Astrocyte (in vitro differentiated cells and primary cell): ENCODE measurements around the gene WDR7. TPM values are rescaled to one million over a fixed set of nuclear protein-coding genes. Genes with fewer than 3 reads are reported as not detected.

Experiments used
- DNase-seq: peaks from one replicate; pipeline ENCODE4 v3.0.0-alpha.2; 2010; ENCODE audit warnings: low read depth
- FAIRE-seq: peaks from 2 replicates; lab custom pipeline; 2011; peaks lifted over from hg19 to GRCh38; lab: Jason Lieb, UNC
- H2AFZ ChIP-seq: 2 replicates; pipeline ENCODE4 v1.6.0; 2012; ENCODE audit warnings: low read depth, low read length, inconsistent platforms
- H3K27ac ChIP-seq: 2 replicates; pipeline ENCODE4 v1.5.1; 2011; ENCODE audit warnings: low read depth, low read length, inconsistent platforms
- H3K27me3 ChIP-seq: 2 replicates; pipeline ENCODE4 v1.6.0; 2011; ENCODE audit warnings: low read length, inconsistent platforms; ENCODE audit not compliant: insufficient read depth
- H3K36me3 ChIP-seq: 2 replicates; pipeline ENCODE4 v1.5.1; 2011; ENCODE audit warnings: low read length, inconsistent platforms; ENCODE audit not compliant: insufficient read depth
- H3K4me1 ChIP-seq: 2 replicates; pipeline ENCODE4 v1.5.1; 2011; ENCODE audit warnings: low read length, inconsistent platforms; ENCODE audit not compliant: insufficient read depth
- H3K4me2 ChIP-seq: 2 replicates; pipeline ENCODE4 v1.6.0; 2012; ENCODE audit warnings: low read length, inconsistent platforms
- H3K4me3 ChIP-seq: 2 replicates; pipeline ENCODE4 v1.5.1; 2011; ENCODE audit warnings: low read depth, mild to moderate bottlenecking, low read length, inconsistent platforms; ENCODE audit not compliant: insufficient read depth
- H3K79me2 ChIP-seq: 2 replicates; pipeline ENCODE4 v1.6.0; 2012; ENCODE audit warnings: mild to moderate bottlenecking, low read length, inconsistent platforms; ENCODE audit not compliant: insufficient read depth
- H3K9ac ChIP-seq: 2 replicates; pipeline ENCODE4 v1.6.0; 2012; ENCODE audit warnings: mild to moderate bottlenecking, low read length, inconsistent platforms
- H3K9me3 ChIP-seq: 2 replicates; pipeline ENCODE4 v1.5.1; 2012; ENCODE audit warnings: low read depth, mild to moderate bottlenecking, low read length, inconsistent platforms; ENCODE audit not compliant: insufficient read depth
- H4K20me1 ChIP-seq: 2 replicates; pipeline ENCODE4 v1.6.0; 2012; ENCODE audit warnings: low read length, inconsistent platforms; ENCODE audit not compliant: insufficient read depth
- H3K27ac Mint-ChIP-seq: one replicate; pipeline ENCODE4 v1.8.0; 2021; ENCODE audit warnings: mild to moderate bottlenecking, mixed read lengths; ENCODE audit not compliant: unreplicated experiment
- H3K27me3 Mint-ChIP-seq: one replicate; pipeline ENCODE4 v1.8.0; 2021; ENCODE audit warnings: low read depth, mixed read lengths; ENCODE audit not compliant: unreplicated experiment
- H3K36me3 Mint-ChIP-seq: one replicate; pipeline ENCODE4 v1.8.0; 2021; ENCODE audit warnings: low read depth, mixed read lengths; ENCODE audit not compliant: unreplicated experiment
- H3K4me1 Mint-ChIP-seq: one replicate; pipeline ENCODE4 v1.8.0; 2021; ENCODE audit warnings: low read depth, mixed read lengths; ENCODE audit not compliant: unreplicated experiment
- H3K4me3 Mint-ChIP-seq: one replicate; pipeline ENCODE4 v1.8.0; 2021; ENCODE audit warnings: mild to moderate bottlenecking, moderate library complexity, mixed read lengths; ENCODE audit not compliant: unreplicated experiment
- H3K9me3 Mint-ChIP-seq: one replicate; pipeline ENCODE4 v1.8.0; 2021; ENCODE audit warnings: mild to moderate bottlenecking, mixed read lengths; ENCODE audit not compliant: unreplicated experiment
- CTCF ChIP-seq: IDR thresholded peaks from 2 replicates; pipeline ENCODE4 v1.5.1; 2011; ENCODE audit warnings: low read depth, mild to moderate bottlenecking, inconsistent platforms, low read length, moderate library complexity; ENCODE audit not compliant: insufficient read depth
- EZH2 ChIP-seq: IDR thresholded peaks from 2 replicates; pipeline ENCODE4 v1.6.1; 2012; ENCODE audit warnings: mild to moderate bottlenecking, low read length, inconsistent platforms; ENCODE audit not compliant: insufficient read depth
- total RNA-seq: library from RNA; stranded (reverse); gene quantifications from 2 replicates; pipeline ENCODE4 v1.2.1, GENCODE V29; 2021

The WDR7 gene
- total RNA-seq, 1 donor from 2014 or later: 16.9 TPM

GRCh38 chr18:56843241-56843640 lies 192.1 kb downstream of the WDR7 start:
- H3K4me1 Mint-ChIP-seq: no peaks in the 10 kb centered on the region
- Histone ChIP-seq H3K4me1 (no peaks in the 10 kb centered on the region), H3K4me2 (no peak overlapping the region), H3K27ac (no peak overlapping the region), H3K9ac (no peak overlapping the region), H4K20me1 (no peaks in the 10 kb centered on the region), H3K9me3 (no peaks in the 10 kb centered on the region), H3K79me2 (no peaks in the 10 kb centered on the region), H2AFZ (no peak overlapping the region), H3K27me3 (no peaks in the 10 kb centered on the region), H3K36me3 (no peaks in the 10 kb centered on the region), H3K4me3 (no peak overlapping the region)
- no peak overlapping the region for H3K4me3 Mint-ChIP-seq
- H3K27me3 Mint-ChIP-seq: no peaks in the 10 kb centered on the region
- DNase-seq (no peak), FAIRE-seq (no peak)
- peaks cover 3% of the 10 kb centered on the region for H3K36me3 Mint-ChIP-seq
- no peak for TF ChIP-seq EZH2
- TF ChIP-seq CTCF: no peak
- no peak overlapping the region for H3K27ac Mint-ChIP-seq
- no peaks in the 10 kb centered on the region for H3K9me3 Mint-ChIP-seq

DNA sequence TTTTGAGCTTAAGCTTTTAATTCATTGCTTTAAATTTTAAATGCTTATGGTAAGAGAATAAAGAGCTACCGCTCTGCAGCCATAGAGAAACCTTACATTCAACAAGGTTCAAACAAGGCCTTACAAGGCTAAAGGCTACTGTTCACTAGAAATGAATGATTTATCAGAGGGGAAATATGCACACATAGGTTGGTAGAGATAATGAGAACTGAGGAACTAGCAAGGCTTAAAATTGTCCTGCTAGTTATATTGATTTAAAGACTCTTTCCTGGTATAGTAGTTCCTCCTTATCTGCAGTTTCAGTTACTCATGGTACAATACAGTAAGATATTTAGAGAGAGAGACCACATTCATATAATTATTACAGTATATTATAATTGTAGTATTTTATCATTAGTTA lies 193.4 kb downstream of the WDR7 start:
- Mint-ChIP-seq H3K36me3 (peaks cover 3% of the 10 kb centered on the region), H3K4me3 (no peak overlapping the region), H3K4me1 (no peaks in the 10 kb centered on the region), H3K27me3 (no peaks in the 10 kb centered on the region), H3K27ac (no peak overlapping the region), H3K9me3 (no peaks in the 10 kb centered on the region)
- TF ChIP-seq EZH2 (no peak), CTCF (no peak)
- H3K9ac ChIP-seq: no peak overlapping the region
- no peaks in the 10 kb centered on the region for H3K4me1 ChIP-seq
- H3K79me2 ChIP-seq: no peaks in the 10 kb centered on the region
- H3K27me3 ChIP-seq: no peaks in the 10 kb centered on the region
- no peak overlapping the region for H2AFZ ChIP-seq
- no peaks in the 10 kb centered on the region for H4K20me1 ChIP-seq
- no peaks in the 10 kb centered on the region for H3K9me3 ChIP-seq
- no peak overlapping the region for H3K4me2 ChIP-seq
- H3K4me3 ChIP-seq: no peak overlapping the region
- H3K36me3 ChIP-seq: no peaks in the 10 kb centered on the region
- H3K27ac ChIP-seq: no peak overlapping the region
- FAIRE-seq: no peak
- no peak for DNase-seq

DNA sequence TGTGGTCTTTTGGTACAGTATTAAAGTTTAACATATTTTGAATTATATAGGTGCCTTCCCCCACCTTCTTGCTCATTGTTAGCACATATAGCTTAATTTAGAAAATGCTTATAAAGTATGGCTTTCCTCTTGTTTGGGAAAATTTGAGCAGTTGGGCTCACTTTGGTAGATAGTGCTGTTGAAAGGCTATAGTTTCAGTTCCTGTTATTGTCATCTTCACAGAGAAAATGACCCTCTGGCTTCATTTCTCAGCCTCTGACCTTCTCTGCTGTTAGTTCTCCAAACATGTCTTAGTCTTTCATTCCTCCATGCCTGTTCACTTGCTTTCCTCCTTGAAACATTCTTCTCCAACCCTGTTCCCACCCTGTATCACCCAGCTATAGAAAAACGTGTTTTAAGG lies 200.6 kb downstream of the WDR7 start:
- Mint-ChIP-seq H3K36me3 (peaks cover 3% of the 10 kb centered on the region), H3K27ac (no peak overlapping the region), H3K4me3 (no peak overlapping the region), H3K27me3 (no peaks in the 10 kb centered on the region), H3K4me1 (no peaks in the 10 kb centered on the region), H3K9me3 (no peaks in the 10 kb centered on the region)
- H3K27me3 ChIP-seq: no peaks in the 10 kb centered on the region
- no peak overlapping the region for H3K4me2 ChIP-seq
- H3K4me1 ChIP-seq: no peaks in the 10 kb centered on the region
- H3K27ac ChIP-seq: no peak overlapping the region
- no peak overlapping the region for H2AFZ ChIP-seq
- DNase-seq (no peak), FAIRE-seq (no peak)
- no peaks in the 10 kb centered on the region for H3K79me2 ChIP-seq
- no peak overlapping the region for H3K9ac ChIP-seq
- no peaks in the 10 kb centered on the region for H3K9me3 ChIP-seq
- TF ChIP-seq CTCF: no peak
- TF ChIP-seq EZH2: no peak
- H3K36me3 ChIP-seq: no peaks in the 10 kb centered on the region
- H4K20me1 ChIP-seq: no peaks in the 10 kb centered on the region
- H3K4me3 ChIP-seq: no peak overlapping the region
